GM12891 (cell line): ENCODE results near the gene MYLK.

Experiments
- DNase-seq: peaks from one replicate; pipeline ENCODE4 v3.0.0; 2011; ENCODE audit warnings: low spot score; ENCODE audit not compliant: insufficient read length
- FAIRE-seq: peaks from 2 replicates; lab custom pipeline; 2011; peaks lifted over from hg19 to GRCh38; lab: Jason Lieb, UNC
- PAX5 ChIP-seq: IDR thresholded peaks from 2 replicates; pipeline ENCODE4 v1.6.1; 2011; ENCODE audit warnings: low read length, moderate library complexity, mild to moderate bottlenecking; ENCODE audit not compliant: insufficient read depth, severe bottlenecking
- POLR2A ChIP-seq: IDR thresholded peaks from 2 replicates; pipeline ENCODE4 v1.6.1; 2011; ENCODE audit warnings: low read depth, low read length, control low read depth
- POLR2AphosphoS5 ChIP-seq: IDR thresholded peaks from 2 replicates; pipeline ENCODE4 v1.6.1; 2011; ENCODE audit warnings: low read depth, low read length, control low read depth
- POU2F2 ChIP-seq: IDR thresholded peaks from 2 replicates; pipeline ENCODE4 v1.6.1; 2011; ENCODE audit warnings: low read depth, mild to moderate bottlenecking, control low read depth, low read length, moderate library complexity
- SPI1 ChIP-seq: IDR thresholded peaks from 2 replicates; pipeline ENCODE4 v1.6.1; 2011; ENCODE audit warnings: low read depth, low read length, control low read depth
- TAF1 ChIP-seq: IDR thresholded peaks from 2 replicates; pipeline ENCODE4 v1.6.1; 2011; ENCODE audit warnings: low read depth, low read length, control low read depth

The MYLK gene

DNA sequence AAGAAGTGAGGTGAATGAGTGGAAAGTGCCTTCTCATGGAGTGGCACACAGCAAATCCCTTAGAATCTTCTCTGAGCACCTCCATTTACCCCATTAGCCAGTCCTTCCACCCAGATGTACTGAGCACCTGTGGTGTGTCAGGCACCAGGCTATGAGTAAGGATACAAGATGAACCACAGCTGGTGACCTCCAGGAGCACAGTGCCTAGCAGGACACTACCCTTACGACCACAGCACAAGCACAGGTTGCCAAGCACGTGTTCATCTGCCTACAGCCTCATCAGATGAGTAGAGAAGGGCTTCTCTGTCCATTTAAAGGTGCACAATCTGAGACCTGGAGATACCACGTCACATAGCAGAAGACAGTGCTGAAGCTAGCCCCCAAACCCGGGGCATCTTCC, 6.2 kb downstream of the MYLK start:
- TF ChIP-seq POLR2AphosphoS5 (no peak), TAF1 (no peak), PAX5 (no peak), SPI1 (no peak), POLR2A (no peak), POU2F2 (no peak)
- FAIRE-seq (no peak), DNase-seq (no peak)

DNA sequence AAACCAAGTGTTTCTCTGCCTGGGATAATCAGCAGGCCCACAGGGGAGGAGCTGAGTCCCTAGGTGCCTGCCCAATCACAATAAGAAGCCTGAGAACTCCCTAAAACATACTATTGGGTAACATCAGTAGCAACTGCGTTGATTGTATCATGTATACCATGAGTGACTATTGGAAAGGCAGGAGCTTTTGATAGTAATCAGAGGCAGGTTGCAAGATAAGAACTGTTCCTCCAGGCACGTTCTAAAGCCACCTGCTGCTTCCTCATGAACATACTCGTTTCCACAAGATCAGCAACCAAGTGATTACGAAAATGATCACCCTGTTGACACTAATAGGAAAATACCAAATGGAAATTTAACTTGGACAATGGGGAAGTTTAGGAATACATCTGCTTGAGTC, 6.7 kb downstream of the MYLK start:
- TF ChIP-seq SPI1 (no peak), PAX5 (no peak), POLR2AphosphoS5 (no peak), POU2F2 (no peak), POLR2A (no peak), TAF1 (no peak)
- DNase-seq = no peak
- FAIRE-seq = no peak

DNA sequence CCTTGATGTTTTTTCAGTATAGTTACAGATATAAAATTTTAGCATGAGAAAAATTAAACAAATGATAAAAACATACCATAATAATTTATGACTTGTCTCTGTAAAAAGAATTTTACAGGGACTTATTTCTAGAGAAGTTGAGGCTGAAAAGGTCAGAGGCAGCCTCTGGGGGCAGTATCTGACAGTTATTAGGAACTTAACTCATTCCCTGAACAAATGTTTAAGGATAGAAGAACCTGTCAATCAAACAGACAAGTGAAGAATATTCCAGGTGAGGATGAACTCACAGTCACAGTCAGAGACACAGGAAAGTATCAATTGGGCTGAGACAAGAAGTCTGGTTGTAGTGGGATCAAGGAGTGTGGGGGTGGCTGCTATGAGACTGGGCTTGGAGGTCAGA, 7.3 kb downstream of the MYLK start:
- no peak for FAIRE-seq
- TF ChIP-seq POU2F2 (no peak), POLR2AphosphoS5 (no peak), TAF1 (no peak), PAX5 (no peak), POLR2A (no peak), SPI1 (no peak)
- DNase-seq = no peak

DNA sequence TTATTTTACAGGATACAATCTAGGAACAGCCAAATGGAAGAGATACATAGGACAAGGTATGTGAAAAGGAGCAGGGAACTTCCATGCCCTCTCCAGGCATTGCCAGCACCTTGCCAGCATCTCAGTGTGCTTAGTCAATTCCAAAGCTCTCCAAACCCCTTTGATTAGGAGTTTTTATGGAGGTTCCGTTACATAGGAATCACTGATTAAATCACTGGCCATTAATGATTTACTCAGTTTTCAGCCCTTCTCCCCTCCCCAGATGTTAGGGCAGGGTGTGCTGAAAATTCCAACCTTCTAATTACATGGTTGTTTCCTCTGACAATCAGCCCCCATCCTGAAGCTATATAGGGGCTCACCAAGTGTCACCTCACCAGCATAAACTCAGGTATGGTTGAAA, 11.5 kb downstream of the MYLK start:
- DNase-seq (no peak), FAIRE-seq (no peak)
- TF ChIP-seq POLR2AphosphoS5 (no peak), PAX5 (no peak), POU2F2 (no peak), TAF1 (no peak)

DNA sequence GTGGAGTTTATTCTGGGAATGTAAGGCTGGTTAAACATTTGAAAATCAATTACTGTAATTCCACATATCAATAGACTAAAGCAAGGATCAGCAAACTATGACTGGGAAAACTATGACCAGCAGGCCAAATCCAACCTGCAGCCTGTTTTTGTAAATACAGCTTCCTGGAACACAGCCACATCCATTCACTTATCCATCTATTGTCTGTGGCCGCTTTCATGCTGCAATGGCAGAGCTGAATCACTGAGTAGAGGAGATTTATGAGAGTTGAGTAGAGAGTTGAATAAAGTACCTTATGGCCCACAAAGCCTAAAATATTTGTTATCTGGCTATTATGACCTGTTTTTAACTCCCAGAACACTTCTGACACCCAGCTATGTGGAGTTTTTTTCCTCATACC, 12.2 kb downstream of the MYLK start:
- TF ChIP-seq POLR2AphosphoS5 = no peak
- TF ChIP-seq POLR2A = no peak
- TF ChIP-seq TAF1 = no peak
- TF ChIP-seq POU2F2 = no peak
- no peak for TF ChIP-seq PAX5
- no peak for TF ChIP-seq SPI1
- no peak for DNase-seq
- no peak for FAIRE-seq

DNA sequence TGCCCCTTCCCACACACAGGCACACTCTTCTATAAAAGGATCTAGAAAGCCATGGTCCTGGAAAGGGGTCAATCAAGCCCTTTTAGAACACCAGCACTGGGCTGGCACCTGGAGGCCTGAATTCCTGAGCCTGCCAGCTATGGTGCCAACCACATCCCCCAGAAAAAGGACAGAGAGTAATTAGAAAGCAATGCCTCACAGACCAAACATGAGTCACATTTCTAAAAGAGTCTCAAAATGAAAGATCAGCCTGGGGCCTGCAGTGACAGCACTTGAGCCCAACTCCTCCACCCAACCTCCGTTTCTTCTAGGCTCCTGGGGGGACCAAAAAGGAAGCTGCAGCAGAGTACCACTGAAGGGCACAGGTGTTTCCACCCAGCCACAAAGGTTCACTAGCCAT, 14.1 kb downstream of the MYLK start:
- FAIRE-seq (no peak), DNase-seq (no peak)
- TF ChIP-seq SPI1 (no peak), TAF1 (no peak), POLR2AphosphoS5 (no peak), POU2F2 (no peak), PAX5 (no peak), POLR2A (no peak)

DNA sequence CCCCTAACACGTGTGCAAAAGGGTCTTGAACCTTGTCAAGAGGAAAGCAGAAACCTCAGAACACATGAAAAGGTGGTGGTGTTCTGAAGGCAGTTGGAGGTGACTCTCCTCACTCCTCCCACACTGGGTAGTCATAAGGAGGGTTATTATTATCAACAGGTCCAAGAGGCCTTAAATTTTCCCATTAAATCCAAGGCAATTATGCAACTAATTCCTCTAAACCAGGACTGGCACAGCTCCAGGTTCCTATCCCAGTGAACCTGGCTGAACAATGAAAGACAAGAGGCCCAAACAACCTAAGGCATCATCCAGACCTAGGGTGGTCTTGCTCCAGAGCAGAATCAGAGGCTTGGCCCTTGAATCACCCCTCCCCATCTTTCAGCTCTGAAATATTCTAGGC, 15.0 kb downstream of the MYLK start:
- TF ChIP-seq PAX5 (no peak), POLR2AphosphoS5 (no peak), POLR2A (no peak), SPI1 (no peak), POU2F2 (no peak), TAF1 (no peak)
- FAIRE-seq (no peak), DNase-seq (no peak)

DNA sequence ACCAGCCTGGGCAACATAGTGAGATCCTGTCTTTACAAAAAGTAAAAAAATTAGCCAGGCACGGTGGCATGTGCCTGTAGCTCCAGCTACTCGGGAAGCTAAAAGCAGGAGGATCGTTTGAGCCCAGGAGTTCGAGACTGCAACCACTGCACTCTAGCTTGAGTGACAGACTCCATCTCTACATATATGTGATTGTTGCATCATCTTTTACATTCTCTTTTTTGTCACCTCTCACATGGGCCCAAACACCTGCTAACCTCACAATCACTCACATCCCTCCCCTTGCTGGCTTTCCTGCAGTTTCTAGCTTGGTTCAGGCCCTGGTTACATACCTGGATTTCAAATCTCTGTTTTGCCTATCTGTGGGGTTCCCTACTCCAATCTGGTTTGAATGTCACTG, 19.4 kb downstream of the MYLK start:
- DNase-seq (no peak), FAIRE-seq (no peak)
- TF ChIP-seq TAF1 (no peak), SPI1 (no peak), POLR2AphosphoS5 (no peak), POLR2A (no peak), PAX5 (no peak), POU2F2 (no peak)

DNA sequence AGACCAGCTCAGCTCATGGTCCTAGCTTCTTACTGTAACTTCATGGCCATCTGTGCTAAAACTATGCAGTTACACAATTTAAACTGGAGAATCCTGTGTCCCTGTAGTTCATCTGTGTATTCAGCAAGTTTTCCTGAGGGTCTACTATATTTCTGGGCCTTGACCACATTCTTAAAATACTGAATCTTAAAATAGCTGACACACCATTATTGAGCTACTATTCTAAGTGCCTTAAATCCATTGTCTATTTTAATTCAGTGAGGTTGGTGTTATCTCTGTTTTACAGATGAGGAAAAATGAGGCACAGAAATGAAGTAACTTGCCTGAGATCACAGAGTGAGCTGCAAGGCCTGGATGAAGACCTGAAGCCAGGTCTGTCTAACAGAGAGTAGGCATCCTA, 22.0 kb downstream of the MYLK start:
- no peak for FAIRE-seq
- no peak for TF ChIP-seq PAX5
- TF ChIP-seq POLR2AphosphoS5 = no peak
- no peak for TF ChIP-seq SPI1
- no peak for TF ChIP-seq POLR2A
- TF ChIP-seq POU2F2 = no peak
- TF ChIP-seq TAF1 = no peak
- no peak for DNase-seq
